Measurements from ENCODE around the gene QRSL1.
A peak's percentile ranks its signal among the peaks of the same experiment; 100 is the strongest.

GRCh38 chr6:106692112-106692818 is 62.9 kb downstream of the QRSL1 start:
- no peak for TF ChIP-seq RCOR1 (IDR thresholded peaks at IDR 0.05; ENCODE audit: insufficient replicate concordance, low read length)
- TF ChIP-seq MXI1 (IDR thresholded peaks at IDR 0.05; ENCODE audit: borderline replicate concordance, low read depth, low read length): no peak
- TF ChIP-seq, protein P1, sequence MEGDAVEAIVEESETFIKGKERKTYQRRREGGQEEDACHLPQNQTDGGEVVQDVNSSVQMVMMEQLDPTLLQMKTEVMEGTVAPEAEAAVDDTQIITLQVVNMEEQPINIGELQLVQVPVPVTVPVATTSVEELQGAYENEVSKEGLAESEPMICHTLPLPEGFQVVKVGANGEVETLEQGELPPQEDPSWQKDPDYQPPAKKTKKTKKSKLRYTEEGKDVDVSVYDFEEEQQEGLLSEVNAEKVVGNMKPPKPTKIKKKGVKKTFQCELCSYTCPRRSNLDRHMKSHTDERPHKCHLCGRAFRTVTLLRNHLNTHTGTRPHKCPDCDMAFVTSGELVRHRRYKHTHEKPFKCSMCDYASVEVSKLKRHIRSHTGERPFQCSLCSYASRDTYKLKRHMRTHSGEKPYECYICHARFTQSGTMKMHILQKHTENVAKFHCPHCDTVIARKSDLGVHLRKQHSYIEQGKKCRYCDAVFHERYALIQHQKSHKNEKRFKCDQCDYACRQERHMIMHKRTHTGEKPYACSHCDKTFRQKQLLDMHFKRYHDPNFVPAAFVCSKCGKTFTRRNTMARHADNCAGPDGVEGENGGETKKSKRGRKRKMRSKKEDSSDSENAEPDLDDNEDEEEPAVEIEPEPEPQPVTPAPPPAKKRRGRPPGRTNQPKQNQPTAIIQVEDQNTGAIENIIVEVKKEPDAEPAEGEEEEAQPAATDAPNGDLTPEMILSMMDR (conservative IDR thresholded peaks at IDR 0.05; ENCODE audit: low read depth, low read length): no peak
- TF ChIP-seq CEBPB (IDR thresholded peaks at IDR 0.05; ENCODE audit: low read depth, low read length): no peak
- TF ChIP-seq RAD21 (IDR thresholded peaks at IDR 0.05; ENCODE audit: low read length): no peak
- TF ChIP-seq RFX5 (IDR thresholded peaks at IDR 0.05; ENCODE audit: low read depth, low read length): no peak
- TF ChIP-seq NFE2L2 (IDR thresholded peaks at IDR 0.05; ENCODE audit: low read depth, low read length): no peak
- TF ChIP-seq MAFK (IDR thresholded peaks at IDR 0.05; ENCODE audit: low read depth, low read length): no peak
- TF ChIP-seq, protein P2, sequence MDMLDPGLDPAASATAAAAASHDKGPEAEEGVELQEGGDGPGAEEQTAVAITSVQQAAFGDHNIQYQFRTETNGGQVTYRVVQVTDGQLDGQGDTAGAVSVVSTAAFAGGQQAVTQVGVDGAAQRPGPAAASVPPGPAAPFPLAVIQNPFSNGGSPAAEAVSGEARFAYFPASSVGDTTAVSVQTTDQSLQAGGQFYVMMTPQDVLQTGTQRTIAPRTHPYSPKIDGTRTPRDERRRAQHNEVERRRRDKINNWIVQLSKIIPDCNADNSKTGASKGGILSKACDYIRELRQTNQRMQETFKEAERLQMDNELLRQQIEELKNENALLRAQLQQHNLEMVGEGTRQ (IDR thresholded peaks at IDR 0.05; ENCODE audit: low read depth, low read length): peak; percentile 26; the same call in 1 of the 2 replicates
- TF ChIP-seq POLR2A (IDR thresholded peaks at IDR 0.05; ENCODE audit: low read depth, low read length): no peak
- TF ChIP-seq MAZ (IDR thresholded peaks at IDR 0.05; ENCODE audit: borderline replicate concordance, low read depth, low read length): no peak
- no peak for TF ChIP-seq BHLHE40 (IDR thresholded peaks at IDR 0.05; ENCODE audit: low read depth, low read length)

Measured in IMR-90 (cell line).